CD4-positive, alpha-beta T cell treated with Interleukin-17A for 1 hour (primary cell): Measurements from ENCODE around the gene ZSCAN32.

Experiments
- DNase-seq: peaks from one replicate; pipeline ENCODE4 v3.0.0-alpha.2; 2020

Gene ZSCAN32

DNA sequence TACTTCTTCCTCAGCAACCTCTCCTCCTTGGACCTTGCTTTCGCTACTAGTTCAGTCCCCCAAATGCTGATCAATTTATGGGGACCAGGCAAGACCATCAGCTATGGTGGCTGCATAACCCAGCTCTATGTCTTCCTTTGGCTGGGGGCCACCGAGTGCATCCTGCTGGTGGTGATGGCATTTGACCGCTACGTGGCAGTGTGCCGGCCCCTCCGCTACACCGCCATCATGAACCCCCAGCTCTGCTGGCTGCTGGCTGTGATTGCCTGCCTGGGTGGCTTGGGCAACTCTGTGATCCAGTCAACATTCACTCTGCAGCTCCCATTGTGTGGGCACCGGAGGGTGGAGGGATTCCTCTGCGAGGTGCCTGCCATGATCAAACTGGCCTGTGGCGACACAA is 44.7 kb downstream of the ZSCAN32 start:
- no peak for DNase-seq

- DNase-seq: no peak
Measured at GRCh38 chr16:3355589-3355988, 45.2 kb downstream of the ZSCAN32 start, which contains the start of gene OR2C1. TSS of gene OR2C1 (plus strand) at chr16:3355889. CDS start at chr16:3355941, 52 bp downstream.

- DNase-seq: no peak
Measured at GRCh38 chr16:3349175-3349574, 51.6 kb downstream of the ZSCAN32 start.

DNA sequence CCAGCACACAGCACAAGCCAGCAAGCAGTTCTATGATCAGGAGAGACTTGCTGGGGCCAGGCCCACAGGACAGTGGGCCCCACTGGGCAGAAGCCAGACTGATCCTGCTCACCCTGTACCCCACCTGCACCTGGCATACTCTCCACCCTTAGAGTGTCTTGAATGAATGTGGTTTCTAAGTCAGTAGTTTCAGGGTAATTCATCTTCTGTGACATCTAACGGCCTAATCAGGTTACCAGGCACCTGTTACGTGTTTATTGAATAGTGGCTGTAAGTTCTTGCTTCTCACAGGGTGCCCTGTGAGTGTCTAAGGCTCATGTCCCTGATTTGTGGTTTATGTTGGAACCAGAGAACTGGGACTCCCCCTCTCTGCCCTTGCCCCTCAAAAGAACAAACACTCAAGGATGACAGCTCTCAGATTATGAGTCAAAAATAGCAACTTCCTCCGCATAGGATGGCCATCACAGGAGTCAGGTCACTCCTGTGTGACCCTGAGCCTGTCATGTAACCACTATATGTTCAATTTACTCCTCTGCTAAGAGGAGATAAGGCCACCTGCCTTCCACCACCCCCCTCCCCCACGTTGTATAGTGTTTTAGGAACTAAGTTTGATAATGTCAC is 52.1 kb downstream of the ZSCAN32 start:
- no peak for DNase-seq

GRCh38 chr16:3347586-3347985 is 53.2 kb downstream of the ZSCAN32 start:
- no peak for DNase-seq

- DNase-seq: no peak
Measured at GRCh38 chr16:3346041-3346440, 54.8 kb downstream of the ZSCAN32 start.
